T-helper 17 cell (primary cell): ENCODE results near the gene MRPS2. TPM values are rescaled to one million over a fixed set of nuclear protein-coding genes. Genes with fewer than 3 reads are reported as not detected.
"Not testable (repeated sequence)": the region's sequence is repeated elsewhere in the genome, so short reads cannot be mapped to it uniquely, and the experiment has no call there.

Experiments
- ATAC-seq: fragments of 150-1000 bp; cut with Tn5 transposase; 2 replicates; pipeline ENCODE4 v1.10.0; 2021; ENCODE audit warnings: mild to moderate bottlenecking, moderate library complexity
- DNase-seq, 3 donors: peaks; one replicate each; pipeline versions ENCODE4 v3.0.0 to v3.0.0-alpha.2; 2020 to 2021
- H3K9me3 ChIP-seq: one replicate; pipeline ENCODE4 v1.7.0; 2013; ENCODE audit warnings: low read length, mild to moderate bottlenecking; ENCODE audit not compliant: control insufficient read depth, poor library complexity, severe bottlenecking
- H3K27ac Mint-ChIP-seq: one replicate; pipeline ENCODE4 v1.8.0; 2022; ENCODE audit warnings: mild to moderate bottlenecking, moderate library complexity, mixed read lengths
- H3K27me3 Mint-ChIP-seq: one replicate; pipeline ENCODE4 v1.8.0; 2022; ENCODE audit warnings: mixed read lengths
- H3K36me3 Mint-ChIP-seq: one replicate; pipeline ENCODE4 v1.8.0; 2022; ENCODE audit warnings: low read depth, mixed read lengths
- H3K4me1 Mint-ChIP-seq: one replicate; pipeline ENCODE4 v1.8.0; 2022; ENCODE audit warnings: mild to moderate bottlenecking, mixed read lengths
- H3K4me3 Mint-ChIP-seq: one replicate; pipeline ENCODE4 v1.8.0; 2022; ENCODE audit warnings: mild to moderate bottlenecking, moderate library complexity, mixed read lengths
- total RNA-seq, 4 donors: library from RNA in 2 of 4; stranded (reverse) in 2 of 4; gene quantifications; one replicate each; pipeline ENCODE4 v1.2.3 and lab custom pipeline; 2022 to 2026

Gene MRPS2
- total RNA-seq, 2 donors from 2014 or later, result 22.3 to 25.0 TPM

- not testable (repeated sequence) for H3K4me1 Mint-ChIP-seq, H3K36me3 Mint-ChIP-seq, H3K9me3 ChIP-seq, H3K4me3 Mint-ChIP-seq, H3K27ac Mint-ChIP-seq, DNase-seq, ATAC-seq
- peaks cover 32% of the 10 kb centered on the region for H3K27me3 Mint-ChIP-seq
Measured at GRCh38 chr9:135546792-135547617, 46.5 kb downstream of the MRPS2 start.

- Mint-ChIP-seq H3K36me3 (no peaks in the 10 kb centered on the region), H3K4me3 (no peak overlapping the region), H3K27ac (no peak overlapping the region), H3K27me3 (peaks cover 27% of the 10 kb centered on the region), H3K4me1 (no peaks in the 10 kb centered on the region)
- no peak for DNase-seq
- no peaks in the 10 kb centered on the region for H3K9me3 ChIP-seq
- ATAC-seq, result no peak
Measured at GRCh38 chr9:135547756-135548736, 47.6 kb downstream of the MRPS2 start.

- not testable (repeated sequence) for H3K9me3 ChIP-seq, DNase-seq, H3K4me1 Mint-ChIP-seq, H3K36me3 Mint-ChIP-seq, ATAC-seq, H3K4me3 Mint-ChIP-seq, H3K27ac Mint-ChIP-seq
- H3K27me3 Mint-ChIP-seq, result peaks cover 16% of the 10 kb centered on the region
Measured at GRCh38 chr9:135549478-135550343, 49.2 kb downstream of the MRPS2 start.

GRCh38 chr9:135550344-135550918 lies 49.9 kb downstream of the MRPS2 start:
- no peak overlapping the region for H3K27ac Mint-ChIP-seq
- H3K36me3 Mint-ChIP-seq, result no peaks in the 10 kb centered on the region
- no peak for ATAC-seq
- no peaks in the 10 kb centered on the region for H3K4me1 Mint-ChIP-seq
- no peak for DNase-seq
- peaks cover 9% of the 10 kb centered on the region for H3K27me3 Mint-ChIP-seq
- H3K9me3 ChIP-seq, result no peaks in the 10 kb centered on the region
- H3K4me3 Mint-ChIP-seq, result no peak overlapping the region

- H3K9me3 ChIP-seq, result no peaks in the 10 kb centered on the region
- no peak for ATAC-seq
- Mint-ChIP-seq H3K27ac (no peak overlapping the region), H3K4me3 (no peak overlapping the region), H3K4me1 (no peaks in the 10 kb centered on the region), H3K27me3 (peaks cover 9% of the 10 kb centered on the region), H3K36me3 (no peaks in the 10 kb centered on the region)
- DNase-seq, result no peak
Measured at GRCh38 chr9:135551031-135551430, 50.5 kb downstream of the MRPS2 start.

GRCh38 chr9:135551456-135551855 lies 51.0 kb downstream of the MRPS2 start:
- ATAC-seq (no peak), DNase-seq (no peak)
- no peaks in the 10 kb centered on the region for H3K9me3 ChIP-seq
- H3K4me3 Mint-ChIP-seq, result no peak overlapping the region
- peaks cover 9% of the 10 kb centered on the region for H3K27me3 Mint-ChIP-seq
- H3K36me3 Mint-ChIP-seq, result no peaks in the 10 kb centered on the region
- H3K27ac Mint-ChIP-seq, result no peak overlapping the region
- no peaks in the 10 kb centered on the region for H3K4me1 Mint-ChIP-seq

GRCh38 chr9:135552021-135552697 lies 51.7 kb downstream of the MRPS2 start:
- Mint-ChIP-seq H3K27me3 (peaks cover 9% of the 10 kb centered on the region), H3K4me3 (no peak overlapping the region), H3K36me3 (no peaks in the 10 kb centered on the region), H3K4me1 (no peaks in the 10 kb centered on the region), H3K27ac (no peak overlapping the region)
- no peaks in the 10 kb centered on the region for H3K9me3 ChIP-seq
- ATAC-seq, result no peak
- DNase-seq, result no peak

GRCh38 chr9:135552698-135553171 lies 52.3 kb downstream of the MRPS2 start:
- Mint-ChIP-seq H3K27ac (no peak overlapping the region), H3K36me3 (no peaks in the 10 kb centered on the region), H3K27me3 (peaks cover 9% of the 10 kb centered on the region), H3K4me3 (no peak overlapping the region), H3K4me1 (no peaks in the 10 kb centered on the region)
- DNase-seq, result no peak
- ATAC-seq, result no peak
- no peaks in the 10 kb centered on the region for H3K9me3 ChIP-seq

Other genes starting within 250 kb of the MRPS2 start
- 1 to 10 TPM; 2.1 to 2.6 TPM for gene PPP1R26, start 20.9 kb upstream of the MRPS2 start, total RNA-seq
- gene LCN1, start 20.8 kb downstream of the MRPS2 start, total RNA-seq, result not detected
- not detected for gene OBP2A, start 45.4 kb downstream of the MRPS2 start, total RNA-seq
- not detected for gene PAEP, start 61.1 kb downstream of the MRPS2 start, total RNA-seq
- gene GLT6D1, start 138.9 kb downstream of the MRPS2 start, total RNA-seq, result not detected
- not detected for gene LCN9, start 162.6 kb downstream of the MRPS2 start, total RNA-seq
- gene SOHLH1, start 198.8 kb downstream of the MRPS2 start, total RNA-seq, result not detected
- gene KCNT1, start 201.5 kb downstream of the MRPS2 start, total RNA-seq, result under 1 TPM; 0.23 to 0.37 TPM